Prostate gland (tissue), 2 donors: Measurements from ENCODE around the gene MCC. TPM values are rescaled to one million over a fixed set of nuclear protein-coding genes. Genes with fewer than 3 reads are reported as not detected.
A peak's percentile ranks its signal among the peaks of the same experiment; 100 is the strongest.

Source experiments
- DNase-seq: peaks from one replicate; pipeline ENCODE4 v3.0.0-alpha.2; 2019; ENCODE audit warnings: low spot score
- H3K27ac ChIP-seq, 2 donors: fragments of 200-600 bp; sonication (generic); 2 replicates each; pipeline ENCODE4 v1.5.1; 2017 to 2019
- H3K27me3 ChIP-seq: fragments of 200-600 bp; sonication (generic); replicated peaks from 2 replicates; pipeline ENCODE4 v1.5.1; 2019; ENCODE audit not compliant: insufficient read depth
- H3K36me3 ChIP-seq, 2 donors: fragments of 200-600 bp; sonication (generic); 1 replicate in 1 of 2; 2 replicates in 1 of 2; pipeline versions ENCODE4 v1.5.1 to v1.8.1; 2017 to 2019
- H3K4me1 ChIP-seq: fragments of 200-600 bp; sonication (generic); replicated peaks from 2 replicates; pipeline ENCODE4 v1.5.1; 2019
- H3K4me3 ChIP-seq, 2 donors: fragments of 200-600 bp; sonication (generic); 2 replicates each; pipeline ENCODE4 v1.5.1; 2017 to 2019
- H3K9me3 ChIP-seq: fragments of 200-600 bp; sonication (generic); 2 replicates; pipeline ENCODE4 v1.5.1; 2017
- POLR2A ChIP-seq: fragments of 450-650 bp; IDR thresholded peaks from one replicate; pipeline ENCODE4 v1.6.1; 2016; ENCODE audit warnings: antibody characterized with exemption, mild to moderate bottlenecking
- POLR2AphosphoS5 ChIP-seq: sonication (generic); formaldehyde crosslinking; IDR thresholded peaks from one replicate; pipeline ENCODE4 v1.6.1; 2017; ENCODE audit warnings: antibody characterized with exemption
- WGBS: methylation state at CpG from one replicate; pipeline ENCODE4 v1.1.5; 2018; 5-methylcytosine and 5-hydroxymethylcytosine counted together
- intact Hi-C: fragments of 100-400 bp; cut with DNase I; formaldehyde crosslinking; loops from one replicate; pipeline ENCODE4 v1.14.2; 2022
- total RNA-seq, 2 donors: library from RNA; depleted of rRNA; stranded (reverse); fragments of >200 nt; gene quantifications; one replicate each; pipeline ENCODE4 v1.1.0, GENCODE V29; 2016
- TF ChIP-seq, protein P1 (sequence below), 4 experiments: fragments of 200-600 bp in 2 of 4; fragments of 450-650 bp in 2 of 4; sonication (generic) in 2 of 4; IDR thresholded peaks; 1 replicate in 3 of 4; 2 replicates in 1 of 4; pipeline ENCODE4 v1.5.1; 2016 to 2019; ENCODE audit warnings: antibody characterized with exemption in 4 of 4, mild to moderate bottlenecking in 2 of 4, moderate library complexity in 2 of 4

MCC gene
- total RNA-seq, 2 donors from 2014 or later: 41.5 to 54.1 TPM

DNA sequence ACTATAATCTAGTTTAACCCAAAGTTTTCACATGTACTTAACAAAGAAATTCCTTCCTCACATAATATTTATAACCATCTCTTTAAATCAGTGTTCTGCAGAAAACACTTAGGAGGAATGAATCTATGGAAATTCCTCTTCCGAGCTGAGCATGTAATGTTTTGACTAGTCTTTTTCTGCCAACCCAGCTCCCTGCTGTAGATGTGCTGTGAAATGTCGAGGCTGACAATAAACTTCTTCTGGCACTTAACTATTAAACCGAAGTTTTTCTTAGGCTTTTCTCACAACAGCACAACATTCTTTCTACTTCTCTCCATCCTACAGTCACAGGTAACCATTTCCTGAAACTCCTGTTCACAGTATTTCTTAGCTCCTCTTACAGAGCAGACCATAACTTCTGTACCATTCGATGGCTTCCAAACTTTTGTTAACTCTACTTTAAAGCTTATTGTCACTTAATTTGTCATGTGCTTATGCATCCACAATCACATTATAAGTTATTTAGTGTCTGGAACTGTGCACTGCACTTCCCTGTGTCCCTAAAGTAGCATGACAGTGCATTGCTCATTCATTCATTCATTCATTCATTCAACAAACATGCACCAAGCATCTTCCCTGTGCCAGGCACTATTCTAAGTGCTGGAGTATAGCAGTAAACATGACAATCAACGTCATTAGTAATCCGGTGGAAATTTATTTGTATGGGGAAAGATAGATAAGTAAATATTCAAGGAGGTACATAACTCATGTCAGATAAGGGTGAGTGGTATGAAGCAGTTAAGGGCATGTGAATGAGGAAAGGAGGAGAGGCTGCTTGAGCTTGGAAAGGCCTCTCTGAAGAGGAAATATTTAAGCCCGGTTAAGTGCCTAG lies 108.1 kb downstream of the MCC start:
- Histone ChIP-seq H3K9me3 (no peaks in the 10 kb centered on the region), H3K4me3 (no peak overlapping the region), H3K27ac (no peak overlapping the region), H3K4me1 (no peaks in the 10 kb centered on the region), H3K27me3 (no peaks in the 10 kb centered on the region), H3K36me3 (no peaks in the 10 kb centered on the region)
- DNase-seq: no peak
- no peak for TF ChIP-seq POLR2A
- TF ChIP-seq, protein P1, sequence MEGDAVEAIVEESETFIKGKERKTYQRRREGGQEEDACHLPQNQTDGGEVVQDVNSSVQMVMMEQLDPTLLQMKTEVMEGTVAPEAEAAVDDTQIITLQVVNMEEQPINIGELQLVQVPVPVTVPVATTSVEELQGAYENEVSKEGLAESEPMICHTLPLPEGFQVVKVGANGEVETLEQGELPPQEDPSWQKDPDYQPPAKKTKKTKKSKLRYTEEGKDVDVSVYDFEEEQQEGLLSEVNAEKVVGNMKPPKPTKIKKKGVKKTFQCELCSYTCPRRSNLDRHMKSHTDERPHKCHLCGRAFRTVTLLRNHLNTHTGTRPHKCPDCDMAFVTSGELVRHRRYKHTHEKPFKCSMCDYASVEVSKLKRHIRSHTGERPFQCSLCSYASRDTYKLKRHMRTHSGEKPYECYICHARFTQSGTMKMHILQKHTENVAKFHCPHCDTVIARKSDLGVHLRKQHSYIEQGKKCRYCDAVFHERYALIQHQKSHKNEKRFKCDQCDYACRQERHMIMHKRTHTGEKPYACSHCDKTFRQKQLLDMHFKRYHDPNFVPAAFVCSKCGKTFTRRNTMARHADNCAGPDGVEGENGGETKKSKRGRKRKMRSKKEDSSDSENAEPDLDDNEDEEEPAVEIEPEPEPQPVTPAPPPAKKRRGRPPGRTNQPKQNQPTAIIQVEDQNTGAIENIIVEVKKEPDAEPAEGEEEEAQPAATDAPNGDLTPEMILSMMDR (IDR thresholded peaks at IDR 0.05): no peak
- TF ChIP-seq POLR2AphosphoS5: no peak
- WGBS: 27% methylated on average over 7 of the region's 7 CpGs
- intact Hi-C loops: loop anchor here (5.0 to 10.0 kb wide), 2 partner anchors 132 to 385 kb away; partner anchors contain the start of gene YTHDC2

DNA sequence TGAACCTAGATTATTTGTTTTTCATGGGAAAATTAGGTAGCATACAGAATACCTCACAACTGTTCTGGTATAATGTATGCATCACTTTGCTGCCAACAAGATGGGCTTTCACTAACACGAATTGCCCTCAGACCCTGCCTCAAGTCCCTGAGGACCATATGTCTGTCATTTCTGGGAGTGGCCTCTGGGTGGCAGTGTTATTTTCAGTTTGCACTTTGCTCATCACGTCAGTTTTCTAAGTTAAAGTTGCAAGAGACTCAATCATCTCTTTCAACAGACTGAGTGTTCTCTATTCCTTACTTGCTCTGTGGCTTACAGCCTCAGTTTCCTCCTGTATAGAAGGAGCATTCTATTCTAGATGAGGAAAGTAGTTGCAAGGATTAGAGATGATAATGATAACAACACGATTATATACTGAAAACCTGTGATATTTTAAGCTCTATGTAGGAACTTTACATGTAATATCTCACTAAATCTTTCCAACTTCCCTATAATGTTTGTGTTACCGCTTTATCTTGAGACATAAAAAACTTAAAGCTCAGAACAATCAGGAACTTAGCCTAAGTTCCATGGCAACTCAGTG lies 109.2 kb downstream of the MCC start:
- peak; percentile 58 for DNase-seq
- Histone ChIP-seq H3K4me3 (no peak overlapping the region), H3K27ac (no peak overlapping the region), H3K27me3 (no peaks in the 10 kb centered on the region), H3K36me3 (no peaks in the 10 kb centered on the region), H3K9me3 (no peaks in the 10 kb centered on the region), H3K4me1 (no peaks in the 10 kb centered on the region)
- intact Hi-C loops: loop anchor here (5.0 kb wide), 1 partner anchor 133 kb away; the partner anchor contains the start of gene YTHDC2
- 6% methylated on average over 4 of the region's 4 CpGs for WGBS
- TF ChIP-seq POLR2AphosphoS5 (peak; percentile 50), POLR2A (no peak)
- TF ChIP-seq, protein P1 (IDR thresholded peaks at IDR 0.05): peak; percentile 53 to 72 (median 68)

DNA sequence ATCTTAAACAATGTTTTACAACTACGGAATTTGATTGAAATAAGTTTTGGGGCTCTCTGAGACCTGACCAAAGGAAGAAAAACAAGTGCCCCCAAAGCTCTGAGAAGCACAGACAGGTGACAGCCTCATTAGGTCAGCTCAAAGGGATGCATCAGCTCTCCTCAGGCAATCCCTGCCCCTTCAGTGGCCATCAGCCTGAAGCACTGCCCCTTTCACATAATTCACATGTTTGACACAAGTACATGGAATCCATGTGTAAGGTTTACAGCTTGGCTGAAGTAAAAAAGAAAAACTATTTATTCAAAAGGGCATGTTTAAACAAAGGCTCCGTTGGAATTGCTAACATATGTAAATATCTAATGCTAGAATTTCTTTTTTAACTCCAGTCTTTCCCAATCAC lies 109.7 kb downstream of the MCC start:
- H3K36me3 ChIP-seq: no peaks in the 10 kb centered on the region
- no peak overlapping the region for H3K27ac ChIP-seq
- DNase-seq: no peak
- TF ChIP-seq, protein P1 (IDR thresholded peaks at IDR 0.05): no peak
- no peak for TF ChIP-seq POLR2AphosphoS5
- no peak for TF ChIP-seq POLR2A
- no peak overlapping the region for H3K4me3 ChIP-seq
- no peaks in the 10 kb centered on the region for H3K27me3 ChIP-seq
- 34% methylated on average over 2 of the region's 2 CpGs for WGBS
- H3K4me1 ChIP-seq: no peaks in the 10 kb centered on the region
- no peaks in the 10 kb centered on the region for H3K9me3 ChIP-seq
- intact Hi-C loops: loop anchor here (5.0 kb wide), 1 partner anchor 134 kb away; the partner anchor contains the start of gene YTHDC2

DNA sequence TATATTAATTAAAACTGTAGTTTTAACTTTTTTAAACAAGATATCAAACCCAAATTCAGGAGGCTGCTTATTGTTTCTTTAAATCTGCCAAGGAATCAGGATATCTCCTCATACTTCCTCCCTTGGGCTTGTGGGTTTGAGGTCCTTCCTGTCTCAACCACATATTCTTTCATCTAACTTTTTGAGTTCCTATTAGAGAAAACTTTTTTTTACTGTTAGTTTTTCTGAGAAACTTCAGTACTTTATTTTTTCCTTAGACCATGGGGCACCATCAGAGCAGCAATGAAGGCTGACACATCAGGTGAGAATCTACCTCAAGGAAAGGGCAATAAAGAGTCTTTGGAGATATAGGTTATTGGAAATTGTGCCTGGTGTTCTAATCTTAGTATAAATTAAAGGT lies 110.2 kb downstream of the MCC start:
- Histone ChIP-seq H3K36me3 (no peaks in the 10 kb centered on the region), H3K9me3 (no peaks in the 10 kb centered on the region), H3K4me3 (no peak overlapping the region), H3K27me3 (no peaks in the 10 kb centered on the region), H3K27ac (no peak overlapping the region), H3K4me1 (no peaks in the 10 kb centered on the region)
- TF ChIP-seq, protein P1 (IDR thresholded peaks at IDR 0.05): no peak
- TF ChIP-seq POLR2AphosphoS5 (no peak), POLR2A (no peak)
- intact Hi-C loops: loop anchor here (5.0 kb wide), 1 partner anchor 134 kb away; the partner anchor contains the start of gene YTHDC2
- no peak for DNase-seq
